ENCODE results near the gene IMPDH1.
A peak's percentile ranks its signal among the peaks of the same experiment; 100 is the strongest.

The IMPDH1 gene

GRCh38 chr7:128452552-128452951, 42.8 kb upstream of the IMPDH1 start:
- no peaks in the 10 kb centered on the region for H3K27me3 ChIP-seq
- H3K9me3 ChIP-seq: no peaks in the 10 kb centered on the region
- no peak overlapping the region for H3K27ac ChIP-seq
- H4K20me1 ChIP-seq: peaks cover 15% of the 10 kb centered on the region
- TF ChIP-seq Cebpa-rat (IDR thresholded peaks at IDR 0.05): no peak
- no peak overlapping the region for H3K4me3 ChIP-seq
- peaks cover 39% of the 10 kb centered on the region for H3K4me1 ChIP-seq
- H3K4me2 ChIP-seq: no peak overlapping the region
- H3K9ac ChIP-seq: no peak overlapping the region
- peaks cover 6% of the 10 kb centered on the region for H3K36me3 ChIP-seq

GRCh38 chr7:128450913-128451312, 41.1 kb upstream of the IMPDH1 start:
- no peak for TF ChIP-seq Cebpa-rat (IDR thresholded peaks at IDR 0.05)
- peak overlapping the region; percentile 42 for H3K4me2 ChIP-seq
- no peak overlapping the region for H3K4me3 ChIP-seq

GRCh38 chr7:128450409-128450808, 40.6 kb upstream of the IMPDH1 start:
- Histone ChIP-seq H3K27ac (no peak overlapping the region), H3K4me2 (peak overlapping the region; percentile 42), H3K9me3 (no peaks in the 10 kb centered on the region), H3K27me3 (no peaks in the 10 kb centered on the region), H3K4me1 (peaks cover 28% of the 10 kb centered on the region), H3K36me3 (no peaks in the 10 kb centered on the region), H3K9ac (no peak overlapping the region), H4K20me1 (no peaks in the 10 kb centered on the region), H3K4me3 (no peak overlapping the region)
- TF ChIP-seq Cebpa-rat (IDR thresholded peaks at IDR 0.05): no peak

More at GRCh38 chr7:128450913-128451312, 41.1 kb upstream of the IMPDH1 start:
- no peaks in the 10 kb centered on the region for H3K27me3 ChIP-seq
- no peaks in the 10 kb centered on the region for H3K9me3 ChIP-seq
- no peaks in the 10 kb centered on the region for H3K36me3 ChIP-seq
- H4K20me1 ChIP-seq: no peaks in the 10 kb centered on the region
- no peak overlapping the region for H3K27ac ChIP-seq
- H3K9ac ChIP-seq: no peak overlapping the region
- H3K4me1 ChIP-seq: peaks cover 28% of the 10 kb centered on the region

- H4K20me1 ChIP-seq: no peaks in the 10 kb centered on the region
- no peak for TF ChIP-seq Cebpa-rat (IDR thresholded peaks at IDR 0.05)
- H3K27ac ChIP-seq: no peak overlapping the region
Measured at GRCh38 chr7:128448751-128449302, 39.0 kb upstream of the IMPDH1 start.

GRCh38 chr7:128447941-128448564, 38.3 kb upstream of the IMPDH1 start:
- H3K9ac ChIP-seq: no peak overlapping the region
- no peak for TF ChIP-seq Cebpa-rat (IDR thresholded peaks at IDR 0.05)
- H3K4me2 ChIP-seq: no peak overlapping the region
- no peaks in the 10 kb centered on the region for H3K27me3 ChIP-seq
- no peak overlapping the region for H3K27ac ChIP-seq
- no peaks in the 10 kb centered on the region for H4K20me1 ChIP-seq
- H3K9me3 ChIP-seq: no peaks in the 10 kb centered on the region
- no peak overlapping the region for H3K4me3 ChIP-seq
- peaks cover 15% of the 10 kb centered on the region for H3K4me1 ChIP-seq
- no peaks in the 10 kb centered on the region for H3K36me3 ChIP-seq

More at GRCh38 chr7:128448751-128449302, 39.0 kb upstream of the IMPDH1 start:
- Histone ChIP-seq H3K36me3 (no peaks in the 10 kb centered on the region), H3K4me1 (peaks cover 15% of the 10 kb centered on the region), H3K4me3 (no peak overlapping the region), H3K27me3 (no peaks in the 10 kb centered on the region), H3K4me2 (no peak overlapping the region), H3K9ac (no peak overlapping the region), H3K9me3 (no peaks in the 10 kb centered on the region)

- Histone ChIP-seq H3K36me3 (no peaks in the 10 kb centered on the region), H3K4me1 (peaks cover 15% of the 10 kb centered on the region), H3K4me3 (no peak overlapping the region), H3K4me2 (no peak overlapping the region), H3K27me3 (no peaks in the 10 kb centered on the region), H3K9ac (no peak overlapping the region), H4K20me1 (no peaks in the 10 kb centered on the region), H3K27ac (no peak overlapping the region), H3K9me3 (no peaks in the 10 kb centered on the region)
- TF ChIP-seq Cebpa-rat (IDR thresholded peaks at IDR 0.05): no peak
Measured at GRCh38 chr7:128446306-128446705, 36.5 kb upstream of the IMPDH1 start.

GRCh38 chr7:128443831-128444600, 34.2 kb upstream of the IMPDH1 start:
- Histone ChIP-seq H3K4me1 (no peaks in the 10 kb centered on the region), H3K36me3 (no peaks in the 10 kb centered on the region), H3K4me2 (no peak overlapping the region), H3K27me3 (no peaks in the 10 kb centered on the region), H3K27ac (no peak overlapping the region), H3K9me3 (no peaks in the 10 kb centered on the region), H4K20me1 (no peaks in the 10 kb centered on the region), H3K9ac (no peak overlapping the region), H3K4me3 (no peak overlapping the region)
- no peak for TF ChIP-seq Cebpa-rat (IDR thresholded peaks at IDR 0.05)

- Histone ChIP-seq H4K20me1 (no peaks in the 10 kb centered on the region), H3K27ac (no peak overlapping the region), H3K4me1 (no peaks in the 10 kb centered on the region), H3K9ac (no peak overlapping the region), H3K4me2 (no peak overlapping the region), H3K4me3 (no peak overlapping the region), H3K27me3 (no peaks in the 10 kb centered on the region), H3K36me3 (no peaks in the 10 kb centered on the region), H3K9me3 (no peaks in the 10 kb centered on the region)
- TF ChIP-seq Cebpa-rat (IDR thresholded peaks at IDR 0.05): no peak
Measured at GRCh38 chr7:128442356-128442755, 32.6 kb upstream of the IMPDH1 start.

- H3K9ac ChIP-seq: no peak overlapping the region
- H3K4me1 ChIP-seq: no peaks in the 10 kb centered on the region
- no peaks in the 10 kb centered on the region for H3K9me3 ChIP-seq
- no peaks in the 10 kb centered on the region for H4K20me1 ChIP-seq
- no peaks in the 10 kb centered on the region for H3K27me3 ChIP-seq
- no peaks in the 10 kb centered on the region for H3K36me3 ChIP-seq
- H3K4me3 ChIP-seq: no peak overlapping the region
- no peak overlapping the region for H3K27ac ChIP-seq
- no peak overlapping the region for H3K4me2 ChIP-seq
- TF ChIP-seq Cebpa-rat (IDR thresholded peaks at IDR 0.05): no peak
Measured at GRCh38 chr7:128437426-128438332, 27.9 kb upstream of the IMPDH1 start.
